Activated T-helper 17 cell treated with anti-CD3 and anti-CD28 coated beads, Interleukin-2, amount 50 U/mL, for 72 hours (primary cell): ENCODE results near the gene FARSA. TPM values are rescaled to one million over a fixed set of nuclear protein-coding genes. Genes with fewer than 3 reads are reported as not detected.
"Not testable (repeated sequence)": the region's sequence is repeated elsewhere in the genome, so short reads cannot be mapped to it uniquely, and the experiment has no call there.

ENCODE experiments used
- ATAC-seq: fragments of 150-1000 bp; cut with Tn5 transposase; replicated peaks from 2 replicates; pipeline ENCODE4 v1.10.0; 2021; ENCODE audit warnings: mild to moderate bottlenecking, moderate library complexity
- H3K27ac Mint-ChIP-seq: one replicate; pipeline ENCODE4 v1.8.0; 2022; ENCODE audit warnings: mixed read lengths
- H3K27me3 Mint-ChIP-seq: one replicate; pipeline ENCODE4 v1.8.0; 2022; ENCODE audit warnings: mixed read lengths
- H3K36me3 Mint-ChIP-seq: one replicate; pipeline ENCODE4 v1.8.0; 2022; ENCODE audit warnings: low read depth, mild to moderate bottlenecking, mixed read lengths
- H3K4me1 Mint-ChIP-seq: one replicate; pipeline ENCODE4 v1.8.0; 2022; ENCODE audit warnings: mixed read lengths
- H3K4me3 Mint-ChIP-seq: one replicate; pipeline ENCODE4 v1.8.0; 2022; ENCODE audit warnings: mild to moderate bottlenecking, mixed read lengths
- H3K9me3 Mint-ChIP-seq: one replicate; pipeline ENCODE4 v1.8.0; 2022; ENCODE audit warnings: mixed read lengths
- total RNA-seq, 2 donors: library from RNA; stranded (reverse); gene quantifications; one replicate each; pipeline ENCODE4 v1.2.3, GENCODE V29; 2022

The FARSA gene
- 100 to 1,000 TPM in 1 of 2 donors, 10 to 100 TPM in 1; 87.9 to 130 TPM for total RNA-seq

- peak; percentile 77 for ATAC-seq
- Mint-ChIP-seq H3K36me3 (peaks cover 58% of the 10 kb centered on the region), H3K9me3 (no peaks in the 10 kb centered on the region), H3K27ac (peak within 1 kb of the TSS; percentile 94), H3K4me3 (peak within 1 kb of the TSS; percentile 96), H3K4me1 (peaks cover 23% of the 10 kb centered on the region), H3K27me3 (no peaks in the 10 kb centered on the region)
Measured at GRCh38 chr19:12933287-12934072, at the start of gene FARSA. Gene FARSA, minus strand, starts transcription at chr19:12933711. Its CDS starts 15 bp downstream, at chr19:12933696.

- Mint-ChIP-seq H3K27ac (no peak overlapping the region), H3K27me3 (peaks cover 5% of the 10 kb centered on the region), H3K9me3 (no peaks in the 10 kb centered on the region), H3K4me3 (no peak overlapping the region), H3K4me1 (peaks cover under 1% of the 10 kb centered on the region), H3K36me3 (no peaks in the 10 kb centered on the region)
- no peak for ATAC-seq
Measured at GRCh38 chr19:12983091-12983490, 49.6 kb upstream of the FARSA start.

DNA sequence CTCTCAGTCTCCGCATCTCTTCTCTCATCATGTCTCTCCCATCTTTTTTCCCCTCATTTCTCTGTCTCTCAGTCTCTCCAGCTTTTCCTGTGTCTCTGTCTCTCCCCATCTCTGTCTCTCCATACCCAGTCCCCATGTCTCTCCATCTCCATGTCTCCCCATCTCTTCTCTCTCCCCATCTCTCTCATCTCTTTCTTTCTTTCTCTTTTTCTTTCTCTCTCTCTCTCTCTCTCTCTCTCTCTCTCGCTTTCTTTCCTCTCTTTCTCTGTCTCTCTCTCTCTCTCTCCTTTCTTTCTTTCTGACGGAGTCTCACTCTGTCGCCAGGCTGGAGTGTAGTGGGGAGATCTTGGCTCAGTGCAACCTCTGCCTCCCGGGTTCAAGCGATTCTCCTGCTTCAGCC is 49.1 kb upstream of the FARSA start:
- no peaks in the 10 kb centered on the region for H3K9me3 Mint-ChIP-seq
- ATAC-seq: no peak
- peaks cover 4% of the 10 kb centered on the region for H3K4me1 Mint-ChIP-seq
- no peak overlapping the region for H3K27ac Mint-ChIP-seq
- no peak overlapping the region for H3K4me3 Mint-ChIP-seq
- peaks cover 10% of the 10 kb centered on the region for H3K27me3 Mint-ChIP-seq
- H3K36me3 Mint-ChIP-seq: no peaks in the 10 kb centered on the region

GRCh38 chr19:12979974-12980373 is 46.5 kb upstream of the FARSA start:
- Mint-ChIP-seq H3K9me3 (no peaks in the 10 kb centered on the region), H3K36me3 (no peaks in the 10 kb centered on the region)

DNA sequence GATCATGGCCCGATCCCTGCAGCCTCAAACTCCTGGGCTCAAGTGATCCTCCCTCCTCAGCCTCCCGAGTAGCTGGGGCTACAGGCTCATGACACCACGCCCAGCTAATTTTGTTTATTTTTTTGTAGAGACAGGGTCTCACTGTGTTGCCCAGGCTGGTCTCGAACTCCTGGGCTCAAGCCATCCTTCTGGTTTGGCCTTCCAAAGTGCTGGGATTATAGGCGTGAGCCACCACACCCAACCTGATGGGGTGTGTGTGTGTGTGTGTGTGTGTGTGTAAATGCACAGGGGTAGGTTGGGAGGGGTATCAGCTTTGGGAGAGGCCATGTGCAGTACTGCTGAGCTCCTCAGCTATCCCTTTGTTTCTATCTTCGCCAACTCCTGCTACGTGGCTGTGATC is 42.6 kb upstream of the FARSA start:
- H3K27ac Mint-ChIP-seq, H3K4me1 Mint-ChIP-seq, H3K4me3 Mint-ChIP-seq, H3K9me3 Mint-ChIP-seq, ATAC-seq, H3K36me3 Mint-ChIP-seq: not testable (repeated sequence)
- H3K27me3 Mint-ChIP-seq: peaks cover 11% of the 10 kb centered on the region

More at GRCh38 chr19:12979974-12980373, 46.5 kb upstream of the FARSA start:
- Mint-ChIP-seq H3K4me1 (peaks cover 4% of the 10 kb centered on the region), H3K4me3 (no peak overlapping the region), H3K27ac (no peak overlapping the region), H3K27me3 (peaks cover 11% of the 10 kb centered on the region)
- no peak for ATAC-seq

DNA sequence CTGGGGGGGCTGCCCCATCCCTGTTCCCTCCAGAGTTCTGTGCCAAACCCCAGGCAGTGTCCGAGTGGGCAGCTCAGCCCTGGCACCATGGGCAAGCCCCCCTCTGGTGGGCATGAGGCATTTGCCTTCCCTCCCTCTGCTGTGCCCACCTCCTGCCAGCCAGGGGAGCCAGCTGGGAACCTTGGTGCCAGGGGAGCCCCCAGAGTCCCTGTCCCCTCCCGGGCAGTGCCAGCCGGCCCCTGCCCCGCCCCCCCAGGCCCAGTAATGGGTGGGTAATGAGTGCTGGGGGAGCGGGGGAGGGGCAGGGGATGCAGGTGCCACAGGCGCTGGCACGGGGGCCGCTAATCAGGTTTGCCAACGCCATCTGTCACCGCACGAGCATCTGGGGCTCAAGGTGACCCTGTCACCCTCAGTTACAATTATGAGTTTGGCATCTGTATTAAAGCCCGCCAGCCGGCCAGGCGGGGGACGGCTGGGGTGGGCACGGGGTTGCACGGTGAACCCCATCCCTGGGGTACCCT is 41.8 kb upstream of the FARSA start:
- Mint-ChIP-seq H3K4me3 (no peak overlapping the region), H3K36me3 (no peaks in the 10 kb centered on the region), H3K4me1 (peaks cover 4% of the 10 kb centered on the region), H3K27me3 (peaks cover 11% of the 10 kb centered on the region), H3K27ac (no peak overlapping the region), H3K9me3 (no peaks in the 10 kb centered on the region)
- ATAC-seq: no peak

DNA sequence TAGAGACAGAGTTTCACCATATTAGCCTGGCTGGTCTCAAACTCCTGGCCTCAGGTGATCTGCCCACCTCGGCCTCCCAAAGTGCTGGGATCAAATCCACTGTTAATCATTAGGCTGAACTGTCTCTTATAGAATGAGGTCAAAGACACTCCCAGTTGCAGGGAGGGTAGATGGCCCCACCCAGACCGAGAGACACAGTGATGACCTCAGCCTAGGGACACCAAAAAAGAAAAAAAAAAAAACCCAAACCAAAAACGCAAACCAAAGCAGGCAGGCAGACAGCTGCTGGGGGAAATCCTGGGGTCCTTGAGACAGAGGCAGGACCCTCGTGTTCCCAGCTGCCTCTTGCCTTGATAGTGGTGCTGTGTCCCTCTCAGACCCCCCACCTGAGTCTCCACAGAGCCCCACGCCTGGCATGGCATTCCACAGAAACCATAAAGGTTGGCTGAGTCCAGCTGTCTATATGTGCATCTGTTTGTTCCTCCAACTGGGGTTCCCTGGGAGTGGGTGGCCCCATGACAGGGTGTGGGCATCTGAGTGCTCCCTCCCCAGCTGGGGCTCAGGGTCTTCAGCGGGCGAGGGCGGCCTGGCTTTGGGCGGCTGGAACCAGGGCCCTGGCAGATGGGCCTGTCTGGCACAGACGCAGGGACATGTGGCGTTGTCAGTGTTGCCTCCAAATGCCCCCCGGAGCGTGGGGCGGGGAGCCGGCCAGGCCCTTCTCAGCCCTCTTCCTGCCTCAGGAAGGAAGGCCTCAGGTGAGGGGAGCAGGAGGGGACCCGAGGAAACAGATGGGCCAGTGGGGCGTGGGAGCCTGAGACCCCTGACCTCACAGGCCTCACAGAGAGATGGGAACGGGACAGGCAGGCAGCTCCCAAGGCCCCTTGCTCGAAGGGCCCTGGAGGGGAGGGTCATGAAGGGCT is 41.0 kb upstream of the FARSA start:
- H3K27me3 Mint-ChIP-seq: peaks cover 11% of the 10 kb centered on the region
- no peaks in the 10 kb centered on the region for H3K9me3 Mint-ChIP-seq
- peaks cover 4% of the 10 kb centered on the region for H3K4me1 Mint-ChIP-seq
- no peaks in the 10 kb centered on the region for H3K36me3 Mint-ChIP-seq
- H3K4me3 Mint-ChIP-seq: no peak overlapping the region
- no peak for ATAC-seq
- H3K27ac Mint-ChIP-seq: no peak overlapping the region

DNA sequence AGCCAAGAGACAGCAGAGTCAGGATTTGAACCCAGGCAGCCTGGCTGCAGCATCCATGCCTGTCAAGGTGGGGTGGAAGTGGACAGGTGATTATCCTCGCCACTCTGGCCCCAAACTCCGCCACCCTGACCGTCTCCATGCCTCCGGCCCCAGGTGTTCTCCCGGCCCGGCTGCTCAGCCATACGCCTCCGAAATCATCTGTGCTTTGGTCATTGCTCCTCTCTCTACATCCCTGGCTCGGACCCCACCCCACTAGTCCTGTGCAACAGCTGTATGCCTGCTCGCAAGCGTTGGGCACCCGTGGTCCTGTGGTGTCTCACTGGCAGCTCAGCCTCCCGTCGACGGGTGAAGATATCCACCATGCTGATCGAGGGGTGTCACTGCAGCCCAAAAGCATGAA is 39.7 kb upstream of the FARSA start:
- no peak overlapping the region for H3K4me3 Mint-ChIP-seq
- H3K27me3 Mint-ChIP-seq: peaks cover 11% of the 10 kb centered on the region
- H3K27ac Mint-ChIP-seq: no peak overlapping the region
- H3K4me1 Mint-ChIP-seq: peaks cover 4% of the 10 kb centered on the region
- H3K9me3 Mint-ChIP-seq: no peaks in the 10 kb centered on the region
- ATAC-seq: no peak
- no peaks in the 10 kb centered on the region for H3K36me3 Mint-ChIP-seq

DNA sequence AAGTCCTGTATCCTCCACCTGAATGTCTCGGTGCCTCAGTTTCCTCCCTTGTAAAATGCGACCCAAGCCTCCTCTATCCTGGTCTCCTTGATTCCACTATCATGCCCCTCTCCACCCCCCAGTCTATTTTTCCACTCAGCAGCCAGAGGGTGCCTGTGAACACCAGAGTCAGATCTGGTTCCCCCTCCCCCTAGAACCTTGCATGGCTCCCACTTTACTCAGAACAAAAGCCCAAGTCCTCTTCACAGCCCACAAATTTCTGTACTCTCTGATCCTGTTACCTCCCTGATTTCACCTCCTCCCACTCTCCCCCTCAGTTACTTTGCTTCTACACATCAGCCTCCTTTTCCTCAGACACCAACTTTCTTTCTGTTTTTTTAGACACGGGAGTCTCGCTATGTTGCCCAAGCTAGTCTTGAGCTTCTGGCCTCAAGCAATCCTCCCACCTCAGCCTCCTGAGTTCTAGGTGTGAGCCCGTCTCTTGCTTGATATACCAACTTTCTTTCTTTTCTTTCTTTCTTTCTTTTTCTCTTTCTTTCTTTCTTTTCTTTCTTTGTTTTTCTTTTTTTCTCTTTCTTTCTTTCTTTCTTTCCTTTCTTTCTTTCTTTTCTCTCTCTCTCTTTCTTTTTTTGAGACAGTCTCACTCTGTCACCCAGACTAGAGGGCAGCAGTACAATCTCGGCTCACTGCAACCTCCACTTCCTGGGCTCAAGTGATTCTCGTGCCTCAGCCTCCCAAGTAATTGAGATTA is 36.7 kb upstream of the FARSA start:
- Mint-ChIP-seq H3K4me3 (no peak overlapping the region), H3K27ac (peak overlapping the region; percentile 20), H3K36me3 (no peaks in the 10 kb centered on the region), H3K27me3 (no peaks in the 10 kb centered on the region), H3K4me1 (no peaks in the 10 kb centered on the region), H3K9me3 (no peaks in the 10 kb centered on the region)
- peak; percentile 33 for ATAC-seq

GRCh38 chr19:12969292-12969988 is 35.9 kb upstream of the FARSA start, which contains the start of gene DAND5:
Gene DAND5, plus strand, starts transcription at chr19:12969576. Its CDS starts 85 bp downstream, at chr19:12969661.
- Mint-ChIP-seq H3K4me3 (no peak within 1 kb of the TSS), H3K9me3 (no peaks in the 10 kb centered on the region), H3K27me3 (no peaks in the 10 kb centered on the region), H3K27ac (peak within 1 kb of the TSS; percentile 20), H3K4me1 (peaks cover 5% of the 10 kb centered on the region), H3K36me3 (no peaks in the 10 kb centered on the region)
- no peak for ATAC-seq

GRCh38 chr19:12967907-12968306 is 34.4 kb upstream of the FARSA start:
- Mint-ChIP-seq H3K4me3 (no peak overlapping the region), H3K9me3 (no peaks in the 10 kb centered on the region), H3K27me3 (no peaks in the 10 kb centered on the region), H3K27ac (no peak overlapping the region), H3K4me1 (peaks cover 5% of the 10 kb centered on the region), H3K36me3 (no peaks in the 10 kb centered on the region)
- ATAC-seq: no peak

GRCh38 chr19:12965812-12966135 is 32.3 kb upstream of the FARSA start:
- Mint-ChIP-seq H3K27ac (no peak overlapping the region), H3K4me1 (peaks cover 5% of the 10 kb centered on the region)
- no peak for ATAC-seq

DNA sequence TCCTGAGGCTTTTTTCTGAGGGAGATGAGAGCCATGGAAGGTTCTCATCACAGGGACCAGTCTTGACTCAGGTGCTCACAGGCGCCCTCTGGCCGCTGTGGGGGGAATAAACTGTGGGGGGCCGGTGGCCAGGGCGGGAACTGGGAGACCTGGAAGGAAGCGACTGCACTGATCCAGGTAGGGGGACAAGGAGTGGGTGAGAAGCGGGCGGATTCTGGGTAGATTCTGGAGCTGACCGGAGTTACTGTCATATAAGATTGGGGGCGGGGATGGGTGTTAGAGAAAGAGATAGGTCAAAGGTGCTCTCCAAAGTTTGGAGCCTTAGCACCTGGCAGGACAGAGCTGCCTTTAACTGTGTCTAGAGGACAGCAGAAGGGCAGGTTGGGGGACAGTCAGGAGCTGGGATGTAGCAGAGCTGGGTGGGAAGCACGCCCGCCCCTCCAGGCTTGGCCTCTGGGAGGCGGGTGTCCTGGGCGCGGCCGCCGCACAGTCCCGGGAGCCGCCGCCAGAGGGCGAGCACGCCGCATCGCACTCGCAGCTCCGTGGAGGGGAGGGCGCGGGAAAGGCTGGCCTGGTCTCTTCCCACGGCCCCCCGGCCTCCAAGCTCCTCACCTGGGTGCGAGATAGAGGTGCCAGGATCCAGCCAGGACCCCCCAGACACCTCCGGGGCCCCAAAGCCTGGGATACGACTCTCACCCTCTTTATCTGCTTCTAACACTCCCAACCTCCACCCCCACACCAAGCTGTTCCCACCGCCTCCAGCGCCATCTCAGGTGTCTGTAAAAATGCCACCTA is 31.7 kb upstream of the FARSA start:
- Mint-ChIP-seq H3K4me1 (peaks cover 5% of the 10 kb centered on the region), H3K9me3 (no peaks in the 10 kb centered on the region), H3K27me3 (no peaks in the 10 kb centered on the region), H3K4me3 (peak overlapping the region; percentile 99), H3K36me3 (no peaks in the 10 kb centered on the region), H3K27ac (peak overlapping the region; percentile 91)
- peak; percentile 96 for ATAC-seq

More at GRCh38 chr19:12965812-12966135, 32.3 kb upstream of the FARSA start:
- Mint-ChIP-seq H3K4me3 (peak overlapping the region; percentile 99), H3K36me3 (no peaks in the 10 kb centered on the region), H3K9me3 (no peaks in the 10 kb centered on the region), H3K27me3 (no peaks in the 10 kb centered on the region)
